DMS153 (cell line): ENCODE results near the gene TTC21A.

Experiments
- DNase-seq: peaks from one replicate; lab custom pipeline; 2025; lab: John Stamatoyannopoulos, UW

TTC21A gene

DNA sequence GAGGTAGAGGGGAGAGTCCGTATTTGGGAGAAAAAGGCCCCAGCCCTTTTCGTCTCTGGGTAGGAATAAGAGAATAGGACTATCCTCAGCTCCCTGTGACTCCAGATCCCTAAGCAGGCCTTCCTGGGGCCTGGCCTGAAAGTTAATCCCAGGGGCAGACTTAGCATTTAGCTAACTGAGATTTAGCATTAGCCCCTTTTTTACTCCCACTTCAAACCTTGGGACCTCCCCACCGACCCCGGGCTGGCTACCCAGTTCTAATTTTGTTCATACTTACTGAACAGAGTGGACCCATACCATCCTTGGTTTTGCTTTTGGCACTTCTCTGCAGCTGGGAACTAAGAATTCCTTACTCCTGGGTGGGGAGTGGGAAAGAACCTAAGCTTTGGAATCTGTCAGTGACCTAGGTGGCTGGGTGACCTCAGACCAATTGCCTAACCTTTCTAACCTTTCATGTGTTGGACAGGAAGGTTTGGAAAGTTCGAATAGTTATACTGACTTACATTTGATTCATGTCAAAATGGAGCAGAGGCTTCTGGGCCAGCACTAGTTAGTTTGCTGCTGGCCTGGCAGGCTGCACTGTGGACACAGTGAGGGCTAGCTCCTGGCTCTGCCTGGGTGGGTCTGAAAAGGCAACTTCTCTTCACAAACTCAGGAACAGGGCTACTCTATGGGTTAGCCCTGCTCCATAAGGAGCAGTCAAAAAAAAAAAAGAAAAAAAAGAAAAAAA is 11.6 kb downstream of the TTC21A start:
- no peak for DNase-seq

DNA sequence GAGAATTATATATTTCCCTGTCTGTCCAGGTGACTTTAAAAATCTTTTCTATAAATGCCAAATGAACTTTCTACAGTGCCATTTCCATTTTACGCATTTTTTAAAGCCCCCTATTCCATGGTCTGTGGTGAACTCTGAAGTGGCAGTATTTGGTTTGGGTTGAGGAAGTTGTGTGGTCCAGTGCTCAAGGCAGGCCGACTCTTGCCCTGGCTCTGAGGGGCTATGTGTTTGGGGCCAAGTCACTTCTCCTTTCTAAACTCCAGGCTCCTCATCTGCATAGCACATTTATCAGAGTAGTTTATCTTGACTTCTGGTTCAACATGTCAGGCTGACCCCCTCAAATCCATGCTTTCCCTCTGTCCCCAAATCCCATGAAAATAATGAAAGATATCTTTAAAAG is 14.1 kb downstream of the TTC21A start:
- DNase-seq: no peak

DNA sequence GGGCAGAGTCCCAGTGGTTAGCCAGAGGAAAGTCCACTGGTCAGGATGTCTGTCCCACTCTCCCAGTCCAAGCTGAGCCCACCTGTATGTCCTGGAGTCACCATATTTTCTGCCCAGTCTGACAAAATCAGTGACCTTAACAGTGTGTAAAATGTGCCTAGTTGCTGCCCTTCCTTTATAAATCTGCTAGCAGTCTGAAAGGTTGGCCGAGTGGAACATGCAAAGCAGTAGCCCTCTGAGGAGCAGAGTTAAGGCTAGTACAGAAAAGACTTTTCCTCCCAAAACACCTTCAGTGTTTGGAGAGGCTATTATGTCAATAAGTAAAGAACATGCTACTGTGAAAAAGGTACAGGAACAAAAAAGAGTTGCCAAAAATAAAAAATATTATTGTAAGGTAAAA is 15.3 kb downstream of the TTC21A start:
- DNase-seq: no peak

DNA sequence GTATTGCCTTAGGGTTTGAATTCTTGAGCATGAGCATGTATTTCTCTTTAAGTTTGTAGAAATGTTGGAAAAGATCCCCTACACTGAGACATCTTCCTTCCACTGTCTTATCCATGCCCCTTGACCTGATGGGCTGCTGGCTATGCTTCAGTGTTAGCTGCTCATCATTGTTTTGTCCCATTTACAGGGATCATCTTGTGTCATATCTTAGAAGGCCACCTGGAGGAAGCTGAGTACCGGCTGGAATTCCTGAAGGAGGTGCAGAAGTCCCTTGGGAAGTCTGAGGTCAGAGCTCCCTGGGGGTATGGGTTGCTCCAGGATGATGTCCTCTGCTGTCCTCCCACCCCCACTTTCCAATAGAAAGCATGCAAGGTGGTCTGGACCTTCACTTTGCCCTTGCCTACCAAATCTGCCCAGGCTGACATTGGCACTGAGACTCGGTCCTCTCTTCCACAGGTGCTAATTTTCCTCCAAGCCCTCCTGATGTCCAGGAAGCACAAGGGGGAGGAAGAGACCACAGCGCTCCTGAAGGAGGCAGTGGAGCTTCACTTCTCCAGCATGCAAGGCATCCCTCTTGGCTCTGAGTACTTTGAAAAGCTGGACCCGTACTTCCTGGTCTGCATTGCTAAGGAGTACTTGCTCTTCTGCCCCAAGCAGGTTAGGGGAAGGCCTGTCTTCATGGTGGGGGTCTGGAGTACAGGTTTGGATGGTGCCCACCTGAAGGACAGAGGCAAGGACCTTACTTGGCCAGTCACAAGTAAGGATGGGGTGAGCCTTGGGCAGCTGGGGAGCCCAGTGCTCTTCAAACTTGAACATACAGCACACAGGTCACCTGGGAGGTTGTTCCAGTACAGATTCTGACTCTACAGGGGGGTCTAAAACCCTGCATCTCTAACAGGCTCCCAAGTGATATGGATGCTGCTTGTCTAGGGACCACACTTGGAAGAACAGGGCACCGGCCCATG is 17.7 kb downstream of the TTC21A start:
- DNase-seq: no peak

DNA sequence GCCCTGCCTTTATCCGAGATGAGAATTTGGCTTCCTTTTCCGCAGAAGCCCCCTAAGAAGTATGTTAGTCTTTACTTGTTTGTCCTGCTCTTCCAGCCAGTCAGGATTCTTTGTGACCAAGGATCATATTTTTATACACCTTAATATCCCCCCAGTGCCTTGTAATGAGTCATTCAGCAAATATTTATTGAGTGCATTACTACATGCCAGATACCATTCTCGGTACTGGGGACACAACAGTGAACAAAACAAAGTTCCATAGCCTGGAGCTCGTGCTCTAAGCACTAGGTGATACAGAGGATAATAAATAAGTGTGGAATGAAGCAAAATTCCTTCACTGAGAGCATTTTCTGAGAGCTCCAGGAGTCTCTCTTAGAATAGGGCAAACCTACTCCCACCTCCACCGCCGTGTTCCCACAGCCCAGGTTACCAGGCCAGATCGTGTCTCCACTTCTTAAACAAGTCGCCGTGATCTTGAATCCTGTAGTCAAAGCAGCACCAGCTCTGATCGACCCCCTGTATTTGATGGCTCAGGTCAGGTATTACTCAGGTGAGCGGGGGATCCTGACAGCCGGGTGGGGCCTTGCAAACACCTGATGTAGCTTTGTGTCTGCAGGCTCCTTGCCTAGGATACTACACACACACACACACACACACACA is 18.5 kb downstream of the TTC21A start:
- DNase-seq: no peak

DNA sequence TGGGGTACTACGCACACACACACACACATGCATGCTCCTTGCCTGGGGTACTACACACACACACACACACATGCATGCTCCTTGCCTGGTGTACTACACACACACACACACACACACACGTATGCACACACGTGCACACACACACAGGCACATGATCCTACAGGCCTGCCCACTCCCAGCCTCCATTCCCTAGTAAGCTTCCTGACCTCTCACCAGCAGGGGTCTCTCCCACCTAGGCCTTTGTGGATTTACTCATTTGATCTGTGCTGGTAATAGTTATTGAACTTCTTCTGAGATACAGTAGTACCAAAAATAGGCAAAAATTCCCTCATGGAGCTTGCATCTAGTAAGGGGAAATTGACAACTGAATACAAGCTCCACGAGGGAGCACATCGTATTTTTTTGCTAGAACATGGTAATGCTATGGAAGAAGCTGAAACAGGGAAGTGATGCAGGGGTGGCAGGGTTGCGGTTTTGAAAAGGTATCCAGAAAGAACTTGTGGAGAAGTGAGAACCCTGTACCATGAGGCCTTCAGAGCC is 19.1 kb downstream of the TTC21A start:
- DNase-seq: no peak

DNA sequence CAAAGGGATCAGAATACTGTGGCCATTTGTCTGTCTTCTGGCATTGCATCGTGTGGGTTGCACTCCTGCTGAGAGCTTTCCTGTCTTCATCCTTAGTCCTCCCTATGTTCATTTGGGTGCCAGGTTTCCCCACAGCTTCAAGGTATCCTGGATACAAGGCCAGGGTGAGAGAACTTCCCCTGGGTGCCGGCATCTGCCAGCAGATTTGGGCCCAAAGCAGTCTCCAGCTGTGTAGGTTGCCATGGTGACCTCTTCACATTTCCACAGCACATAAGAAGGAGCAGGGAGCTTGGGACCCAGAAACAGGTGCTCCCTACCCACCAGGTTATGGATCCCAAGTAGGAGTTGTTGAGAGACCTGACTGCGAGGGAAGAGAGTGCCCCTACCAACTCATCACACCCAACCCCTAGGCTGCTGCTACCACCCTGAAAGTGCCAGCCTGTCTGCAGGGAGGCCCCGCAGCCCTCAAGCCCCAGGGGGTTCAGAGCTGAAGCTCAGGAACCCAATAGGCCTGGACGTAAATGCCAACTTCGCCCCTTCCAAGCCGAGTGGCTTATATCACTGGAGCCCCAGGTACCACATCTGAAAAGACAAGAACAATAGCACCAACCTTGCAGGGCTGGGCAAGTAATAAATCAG is 19.9 kb downstream of the TTC21A start:
- DNase-seq: no peak

DNA sequence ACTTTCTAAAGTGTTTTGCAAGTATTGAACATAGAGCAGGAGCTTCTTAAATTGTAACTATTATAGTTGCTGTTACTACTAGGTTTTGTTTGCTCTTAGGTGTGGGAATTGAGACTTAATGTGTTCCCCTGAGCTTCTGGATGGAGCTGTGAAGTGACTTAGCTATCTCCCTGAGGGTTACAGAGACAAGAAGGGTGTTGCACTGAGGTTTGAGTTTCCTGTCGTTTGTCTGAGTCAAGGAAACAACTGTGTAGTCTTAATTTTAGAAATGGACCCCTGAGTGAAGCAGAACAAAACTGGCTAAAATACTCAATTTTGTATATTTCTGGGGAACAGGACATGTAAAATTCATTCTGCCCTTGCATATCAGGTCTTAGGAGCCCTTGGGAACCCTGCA is 20.4 kb downstream of the TTC21A start:
- DNase-seq: no peak

DNA sequence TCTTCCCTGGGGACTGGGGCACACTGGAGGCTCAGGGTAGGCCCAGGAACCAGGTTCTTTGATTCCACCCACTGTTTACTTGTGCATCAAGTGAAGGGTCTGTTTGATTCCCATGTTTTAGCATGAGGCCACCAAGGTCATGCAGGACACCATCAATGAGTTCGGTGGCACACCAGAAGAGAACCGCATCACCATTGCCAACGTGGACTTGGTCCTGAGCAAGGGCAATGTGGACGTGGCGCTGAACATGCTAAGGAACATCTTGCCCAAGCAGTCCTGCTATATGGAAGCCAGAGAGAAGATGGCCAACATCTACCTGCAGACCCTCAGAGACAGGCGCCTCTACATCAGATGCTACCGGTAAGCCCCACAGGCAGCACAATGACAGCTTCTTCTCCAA is 21.5 kb downstream of the TTC21A start:
- no peak for DNase-seq

DNA sequence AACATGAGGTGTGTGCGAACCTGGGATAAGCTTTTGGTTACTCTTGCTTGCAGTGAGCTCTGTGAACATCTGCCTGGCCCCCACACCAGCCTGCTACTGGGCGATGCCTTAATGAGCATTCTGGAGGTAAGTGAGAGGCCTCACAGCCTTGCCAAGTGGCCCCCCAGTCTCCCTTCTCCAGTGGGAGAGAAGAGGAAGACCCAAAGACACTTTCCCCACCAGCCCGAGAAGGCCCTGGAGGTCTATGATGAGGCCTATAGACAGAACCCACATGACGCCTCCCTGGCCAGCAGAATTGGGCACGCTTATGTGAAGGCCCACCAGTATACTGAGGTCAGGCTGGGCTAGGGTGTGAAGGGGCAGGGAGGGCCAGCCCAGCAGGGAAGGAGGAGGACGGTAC is 22.5 kb downstream of the TTC21A start:
- no peak for DNase-seq

DNA sequence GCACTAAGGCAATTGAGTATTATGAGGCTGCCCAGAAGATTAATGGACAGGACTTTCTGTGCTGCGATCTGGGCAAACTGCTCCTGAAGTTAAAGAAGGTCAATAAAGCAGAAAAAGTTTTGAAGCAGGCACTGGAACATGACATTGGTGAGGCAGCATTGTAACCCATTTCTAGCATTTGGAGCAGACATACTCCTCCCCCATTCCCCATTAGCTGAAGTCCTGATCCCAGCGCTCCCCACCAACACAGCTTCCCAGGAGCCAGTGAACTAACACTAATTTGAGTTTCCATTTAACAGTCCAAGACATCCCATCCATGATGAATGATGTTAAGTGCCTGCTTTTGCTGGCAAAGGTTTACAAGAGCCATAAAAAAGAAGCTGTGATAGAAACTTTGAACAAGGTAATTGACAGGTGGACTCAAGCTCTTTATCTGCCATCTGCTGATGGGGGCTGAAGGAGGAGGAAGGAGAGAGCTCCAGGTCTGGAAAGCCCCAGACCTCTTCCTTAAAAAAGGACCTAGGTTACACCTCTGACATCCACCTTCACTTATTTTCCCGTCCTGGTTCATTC is 23.3 kb downstream of the TTC21A start:
- no peak for DNase-seq

DNA sequence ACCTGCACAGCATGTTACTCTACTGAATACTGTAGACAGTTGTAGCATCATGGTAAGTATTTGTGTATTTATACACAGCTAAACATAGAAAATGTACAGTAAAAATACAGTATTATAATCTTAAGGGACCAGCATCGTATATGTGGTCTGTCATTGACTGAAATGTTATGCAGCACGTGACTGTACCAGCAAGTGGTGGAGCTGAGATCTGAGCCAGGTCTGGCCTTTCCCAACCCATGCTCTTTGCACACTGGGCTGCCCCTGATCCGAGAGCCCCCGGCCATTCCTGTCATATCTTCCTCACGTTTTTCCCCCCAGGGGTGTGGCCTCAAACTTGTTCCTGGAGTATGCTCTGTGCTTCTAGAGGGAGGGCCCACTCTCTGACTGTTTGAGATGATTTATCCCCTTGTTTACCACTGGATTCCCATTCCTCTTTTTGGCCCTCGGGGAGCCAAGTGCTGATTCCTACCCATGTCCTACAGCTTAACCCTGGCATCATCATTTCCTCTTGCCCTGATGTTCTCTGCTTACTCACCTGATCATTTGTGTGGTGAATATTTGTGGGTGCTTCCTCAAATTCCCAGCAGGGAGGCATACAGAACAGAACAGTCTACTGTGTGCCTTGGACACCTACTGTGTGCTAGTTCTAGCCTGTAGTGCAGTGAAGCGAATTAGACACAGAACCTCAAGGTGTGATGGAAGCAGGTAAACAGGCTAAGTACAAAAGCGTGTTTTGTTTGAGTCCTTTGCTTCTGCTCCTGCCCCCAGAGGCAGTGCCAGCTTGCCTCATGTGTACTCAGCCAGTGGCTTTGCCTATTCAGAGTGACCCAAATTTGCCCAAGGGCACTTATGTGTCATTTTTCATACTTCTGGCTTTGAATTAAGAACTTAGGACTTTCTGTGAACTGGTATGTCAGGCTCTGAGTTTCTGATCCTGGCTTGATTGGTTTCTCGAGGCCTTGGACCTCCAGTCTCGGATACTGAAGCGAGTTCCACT is 24.9 kb downstream of the TTC21A start:
- no peak for DNase-seq

DNA sequence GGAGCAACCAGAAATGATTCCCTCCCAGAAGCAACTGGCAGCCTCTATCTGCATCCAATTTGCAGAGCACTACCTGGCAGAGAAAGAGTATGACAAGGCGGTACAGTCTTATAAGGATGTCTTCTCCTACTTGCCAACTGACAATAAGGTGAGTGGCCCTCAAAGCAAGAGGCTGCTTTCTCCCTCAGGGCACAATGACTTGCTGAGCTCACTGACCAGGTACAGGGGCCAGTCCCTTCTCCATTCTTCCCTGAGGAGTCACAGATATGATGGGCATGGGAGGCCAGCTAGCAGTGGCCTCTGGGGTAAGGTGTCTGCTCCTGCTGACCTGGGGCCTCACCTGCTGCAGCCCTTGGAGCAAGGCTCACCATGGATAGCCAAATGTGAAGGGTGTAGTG is 25.6 kb downstream of the TTC21A start:
- no peak for DNase-seq

DNA sequence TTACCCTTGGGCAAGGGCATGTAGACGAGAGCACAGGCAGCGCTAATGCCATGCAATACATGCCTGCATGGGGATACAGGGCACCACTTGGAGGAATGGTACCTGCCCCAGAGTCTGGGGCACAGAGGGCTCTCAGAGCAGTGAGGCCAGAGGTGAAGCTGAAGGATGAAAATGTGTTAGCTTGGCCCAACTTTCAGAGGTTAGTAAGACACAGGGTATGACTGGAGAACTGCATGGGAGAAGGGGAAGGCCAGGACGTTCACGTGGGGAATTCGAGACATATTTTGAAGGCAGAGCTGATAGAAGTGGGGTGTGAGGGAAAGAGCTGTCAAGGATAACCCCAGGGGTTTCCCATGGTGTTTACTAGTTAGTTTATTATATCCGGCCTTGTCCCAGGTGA is 26.3 kb downstream of the TTC21A start:
- no peak for DNase-seq

DNA sequence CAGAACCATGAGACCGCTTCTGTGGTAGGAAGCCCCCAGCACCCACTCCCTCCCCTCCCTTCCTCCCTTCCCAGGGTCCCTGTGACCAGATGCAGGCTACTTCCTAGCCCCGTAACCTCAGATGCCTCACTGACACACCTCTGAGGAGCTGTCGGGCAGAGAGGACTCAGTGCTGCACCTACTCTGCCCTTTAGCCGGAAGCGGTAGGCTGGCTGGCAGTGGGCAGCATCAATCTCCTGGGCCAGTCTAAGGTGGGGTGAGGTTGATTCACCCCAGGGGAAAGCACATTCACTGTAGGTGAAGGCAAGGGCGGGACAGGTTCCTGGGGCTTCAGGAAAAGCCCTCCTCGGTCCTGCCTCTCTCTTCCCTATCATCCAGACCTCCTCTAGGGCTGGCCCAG is 26.8 kb downstream of the TTC21A start:
- DNase-seq: no peak

DNA sequence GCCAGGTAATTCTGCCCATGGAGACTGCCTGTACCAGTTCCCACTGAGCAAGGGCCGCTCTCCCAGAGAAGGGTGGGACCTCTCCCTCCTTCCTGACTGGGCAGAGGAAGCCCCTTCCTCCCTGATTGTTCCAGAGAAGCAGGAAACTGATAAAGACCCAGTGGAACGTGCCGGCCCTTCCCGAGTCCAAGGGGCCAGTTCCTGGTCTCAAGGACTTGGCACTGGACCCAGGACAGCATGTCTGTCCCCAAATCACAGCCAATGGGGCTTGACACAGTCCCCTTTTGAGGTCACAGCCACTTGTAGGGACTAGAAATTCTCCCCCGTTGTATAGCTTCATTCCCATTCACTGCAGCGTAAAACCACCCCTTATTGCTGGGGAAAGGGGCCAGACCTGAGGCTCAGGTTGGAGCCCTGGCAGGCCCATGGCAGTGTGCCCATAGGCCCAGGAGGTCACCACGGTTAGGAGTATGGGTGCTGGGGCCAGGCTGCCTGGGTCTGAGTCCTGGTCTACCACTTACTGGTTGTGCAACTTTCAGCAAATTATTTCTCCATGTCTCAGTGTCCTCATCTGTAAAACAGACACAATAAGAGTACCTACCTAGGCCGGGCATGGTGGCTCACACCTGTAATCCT is 27.8 kb downstream of the TTC21A start:
- no peak for DNase-seq

DNA sequence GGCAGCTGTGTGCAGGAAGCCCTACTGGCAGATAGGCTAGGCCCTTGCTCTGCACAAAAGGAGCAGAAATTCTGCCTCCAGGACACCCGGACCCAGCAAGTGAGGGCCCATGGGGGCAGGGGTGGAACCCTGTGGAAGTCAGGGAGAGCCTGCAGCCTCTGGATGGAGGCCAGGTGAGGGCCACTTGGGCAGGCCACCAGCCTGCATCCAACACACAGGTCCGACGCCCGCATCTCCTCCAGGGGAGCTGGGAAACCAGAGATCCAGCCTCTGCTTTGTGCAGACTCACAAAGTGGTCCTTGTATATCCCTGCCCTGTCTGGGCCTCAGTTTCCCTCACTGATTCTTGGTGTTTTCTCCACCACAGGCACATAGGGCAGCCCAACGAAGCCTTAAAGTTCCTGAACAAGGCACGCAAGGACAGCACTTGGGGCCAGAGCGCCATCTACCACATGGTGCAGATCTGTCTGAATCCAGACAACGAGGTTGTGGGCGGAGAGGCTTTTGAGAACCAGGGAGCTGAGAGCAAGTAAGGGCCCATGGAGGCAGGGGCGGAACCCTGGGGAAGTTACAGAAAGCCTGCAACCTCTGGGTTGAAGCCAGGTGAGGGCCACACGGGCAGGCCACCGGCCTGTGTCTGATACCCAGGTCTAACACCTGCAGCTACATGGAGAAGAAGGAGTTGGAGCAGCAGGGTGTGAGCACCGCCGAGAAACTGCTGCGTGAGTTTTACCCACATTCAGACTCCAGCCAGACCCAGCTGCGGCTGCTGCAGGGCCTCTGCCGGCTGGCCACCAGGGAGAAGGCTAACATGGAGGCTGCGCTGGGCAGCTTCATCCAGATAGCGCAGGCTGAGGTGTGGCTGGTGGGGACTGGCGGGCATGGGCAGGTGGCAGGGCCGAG is 29.3 kb downstream of the TTC21A start:
- no peak for DNase-seq

DNA sequence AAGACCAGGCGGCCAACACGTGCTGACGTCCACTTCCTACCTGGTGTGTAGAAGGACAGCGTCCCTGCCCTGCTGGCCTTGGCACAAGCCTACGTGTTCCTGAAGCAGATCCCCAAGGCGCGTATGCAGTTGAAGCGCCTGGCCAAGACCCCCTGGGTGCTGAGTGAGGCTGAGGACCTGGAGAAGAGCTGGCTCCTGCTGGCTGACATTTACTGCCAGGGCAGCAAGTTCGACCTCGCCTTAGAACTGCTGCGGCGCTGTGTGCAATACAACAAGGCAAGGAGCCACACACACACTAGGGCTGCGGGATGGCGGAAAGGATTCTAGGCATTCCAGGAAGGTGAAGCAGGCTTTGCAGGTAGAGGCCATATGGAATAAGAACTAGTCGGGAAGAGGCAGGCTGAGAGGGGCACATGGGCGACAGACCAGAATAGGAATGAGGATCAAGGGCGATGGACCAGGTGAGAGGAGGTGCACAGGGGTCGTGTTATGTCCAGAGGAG is 30.0 kb downstream of the TTC21A start:
- no peak for DNase-seq
